Measurements from ENCODE around the gene HRG. TPM values are rescaled to one million over a fixed set of nuclear protein-coding genes. Genes with fewer than 3 reads are reported as not detected.

The HRG gene
- total RNA-seq, 1 donor from 2014 or later: not detected

DNA sequence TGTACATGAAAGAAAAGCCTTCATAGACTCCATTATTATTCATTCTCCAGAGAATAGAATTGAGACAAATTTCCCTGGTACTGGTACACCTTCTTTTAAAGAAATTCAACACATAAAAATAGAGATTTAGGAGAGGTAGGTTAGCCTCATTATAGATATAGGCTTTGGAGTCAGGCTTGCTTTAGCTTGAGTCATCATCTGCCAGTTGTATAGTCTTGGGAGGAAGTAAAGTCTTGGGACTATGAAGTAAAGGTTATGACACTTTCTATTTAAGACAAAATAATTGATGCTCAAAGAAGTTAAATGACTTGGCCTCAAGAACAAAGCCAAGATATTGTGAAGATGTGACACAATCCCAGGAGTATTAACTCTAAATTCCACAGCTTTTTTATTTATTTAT lies 4.3 kb downstream of the HRG start:
- peaks cover 2% of the 10 kb centered on the region for H3K9me3 Mint-ChIP-seq
- H3K27me3 Mint-ChIP-seq (ENCODE audit: low read depth): peaks cover 26% of the 10 kb centered on the region
- H3K27ac Mint-ChIP-seq (ENCODE audit: unreplicated experiment): no peak overlapping the region
- H3K36me3 Mint-ChIP-seq (ENCODE audit: low read depth): no peaks in the 10 kb centered on the region
- DNase-seq (ENCODE audit: low read depth, low spot score): no peak
- peaks cover 5% of the 10 kb centered on the region for H3K4me1 Mint-ChIP-seq
- no peak overlapping the region for H3K4me3 Mint-ChIP-seq
- TF ChIP-seq, protein P1, sequence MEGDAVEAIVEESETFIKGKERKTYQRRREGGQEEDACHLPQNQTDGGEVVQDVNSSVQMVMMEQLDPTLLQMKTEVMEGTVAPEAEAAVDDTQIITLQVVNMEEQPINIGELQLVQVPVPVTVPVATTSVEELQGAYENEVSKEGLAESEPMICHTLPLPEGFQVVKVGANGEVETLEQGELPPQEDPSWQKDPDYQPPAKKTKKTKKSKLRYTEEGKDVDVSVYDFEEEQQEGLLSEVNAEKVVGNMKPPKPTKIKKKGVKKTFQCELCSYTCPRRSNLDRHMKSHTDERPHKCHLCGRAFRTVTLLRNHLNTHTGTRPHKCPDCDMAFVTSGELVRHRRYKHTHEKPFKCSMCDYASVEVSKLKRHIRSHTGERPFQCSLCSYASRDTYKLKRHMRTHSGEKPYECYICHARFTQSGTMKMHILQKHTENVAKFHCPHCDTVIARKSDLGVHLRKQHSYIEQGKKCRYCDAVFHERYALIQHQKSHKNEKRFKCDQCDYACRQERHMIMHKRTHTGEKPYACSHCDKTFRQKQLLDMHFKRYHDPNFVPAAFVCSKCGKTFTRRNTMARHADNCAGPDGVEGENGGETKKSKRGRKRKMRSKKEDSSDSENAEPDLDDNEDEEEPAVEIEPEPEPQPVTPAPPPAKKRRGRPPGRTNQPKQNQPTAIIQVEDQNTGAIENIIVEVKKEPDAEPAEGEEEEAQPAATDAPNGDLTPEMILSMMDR (conservative IDR thresholded peaks at IDR 0.05): no peak

DNA sequence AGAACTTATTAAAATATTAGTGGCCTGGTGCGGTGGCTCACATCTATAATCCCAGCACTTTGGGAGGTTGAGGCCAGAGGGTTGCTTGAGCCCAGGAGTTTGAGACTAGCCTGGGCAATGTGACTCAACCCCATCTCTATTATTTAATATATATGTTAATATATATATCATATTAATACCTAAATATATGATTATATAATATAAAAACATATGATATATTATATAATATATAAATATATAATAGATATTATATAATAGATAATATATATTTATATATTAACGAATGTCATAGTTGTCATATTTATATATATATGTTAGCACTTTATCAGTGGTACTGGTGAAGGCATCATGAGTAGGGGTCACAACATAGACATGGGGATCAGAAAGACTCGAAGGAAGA lies 5.2 kb downstream of the HRG start:
- H3K9me3 Mint-ChIP-seq: peaks cover 2% of the 10 kb centered on the region

DNA sequence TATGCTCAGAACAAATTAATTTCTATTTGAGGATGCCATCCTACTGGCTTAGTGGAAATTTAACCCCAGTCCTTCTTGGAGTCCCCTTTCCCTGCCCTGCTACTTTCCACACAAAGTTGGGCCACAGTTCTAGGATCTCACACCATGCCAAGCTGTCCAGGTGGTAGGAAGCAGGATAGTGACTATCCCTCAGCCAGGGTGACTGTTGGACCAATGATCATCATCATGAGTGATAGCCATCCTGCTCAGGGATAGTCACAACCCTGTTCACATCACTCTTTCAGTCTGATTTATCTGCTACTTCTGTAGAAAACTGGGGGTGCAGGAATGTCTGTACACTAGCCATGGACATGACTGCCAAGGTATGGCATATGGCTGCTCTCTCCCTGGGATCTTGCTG lies 12.8 kb downstream of the HRG start:
- H3K27ac Mint-ChIP-seq (ENCODE audit: unreplicated experiment): no peak overlapping the region
- H3K36me3 Mint-ChIP-seq (ENCODE audit: low read depth): no peaks in the 10 kb centered on the region
- H3K4me3 Mint-ChIP-seq: no peak overlapping the region
- TF ChIP-seq, protein P1 (conservative IDR thresholded peaks at IDR 0.05): no peak
- H3K4me1 Mint-ChIP-seq: no peaks in the 10 kb centered on the region
- DNase-seq (ENCODE audit: low read depth, low spot score): no peak
- H3K9me3 Mint-ChIP-seq: peaks cover 9% of the 10 kb centered on the region
- H3K27me3 Mint-ChIP-seq (ENCODE audit: low read depth): peaks cover 44% of the 10 kb centered on the region

More for the DNA sequence above, 5.2 kb downstream of the HRG start:
- Mint-ChIP-seq H3K4me3 (no peak overlapping the region), H3K36me3 (ENCODE audit: low read depth) (no peaks in the 10 kb centered on the region), H3K27me3 (ENCODE audit: low read depth) (peaks cover 28% of the 10 kb centered on the region), H3K27ac (ENCODE audit: unreplicated experiment) (no peak overlapping the region), H3K4me1 (peaks cover 5% of the 10 kb centered on the region)
- no peak for DNase-seq (ENCODE audit: low read depth, low spot score)
- TF ChIP-seq, protein P1 (conservative IDR thresholded peaks at IDR 0.05): no peak

DNA sequence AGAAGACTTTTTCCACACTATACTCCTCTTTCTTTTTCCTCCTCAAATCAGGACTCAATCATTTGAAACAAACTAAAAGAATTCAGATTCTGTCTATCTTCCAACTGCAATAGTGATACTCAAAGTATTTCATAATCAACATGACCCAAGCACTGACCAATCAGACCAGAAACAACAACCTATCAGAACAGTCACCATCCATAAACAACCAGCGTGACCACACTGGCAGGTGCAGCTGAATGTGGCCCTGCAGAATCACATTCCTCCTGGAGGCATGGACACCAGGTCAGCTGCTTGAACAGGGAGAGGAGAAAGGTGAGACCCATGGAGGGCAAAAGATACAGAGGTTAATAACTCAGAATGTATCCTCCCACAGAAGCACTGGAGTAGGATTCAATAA lies 13.3 kb downstream of the HRG start:
- Mint-ChIP-seq H3K4me3 (no peak overlapping the region), H3K36me3 (ENCODE audit: low read depth) (no peaks in the 10 kb centered on the region), H3K4me1 (no peaks in the 10 kb centered on the region), H3K9me3 (peaks cover 9% of the 10 kb centered on the region), H3K27ac (ENCODE audit: unreplicated experiment) (no peak overlapping the region), H3K27me3 (ENCODE audit: low read depth) (peaks cover 39% of the 10 kb centered on the region)
- TF ChIP-seq, protein P1 (conservative IDR thresholded peaks at IDR 0.05): no peak
- DNase-seq (ENCODE audit: low read depth, low spot score): no peak

DNA sequence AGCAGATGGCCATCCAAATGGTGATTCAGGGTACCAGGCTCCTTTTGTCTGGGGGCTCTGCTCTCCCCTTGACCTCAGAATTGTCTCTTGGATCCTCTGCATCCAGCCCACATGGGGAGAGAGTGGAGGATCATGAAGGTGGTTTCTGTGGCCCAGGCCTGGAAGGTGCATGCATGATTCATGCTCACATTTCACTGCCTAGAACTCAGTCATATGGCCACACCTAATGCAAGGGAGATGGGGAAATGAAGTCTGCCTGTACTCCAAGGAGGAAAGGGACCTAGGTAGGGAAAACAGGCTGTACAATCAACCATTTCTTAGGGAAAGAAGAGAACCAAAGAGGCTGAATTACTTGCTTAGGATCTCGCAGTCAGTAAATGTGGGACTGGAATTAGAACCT lies 15.1 kb downstream of the HRG start:
- DNase-seq (ENCODE audit: low read depth, low spot score): no peak
- H3K4me1 Mint-ChIP-seq: no peaks in the 10 kb centered on the region
- peaks cover 9% of the 10 kb centered on the region for H3K9me3 Mint-ChIP-seq
- TF ChIP-seq, protein P1 (conservative IDR thresholded peaks at IDR 0.05): no peak
- H3K4me3 Mint-ChIP-seq: no peak overlapping the region
- H3K36me3 Mint-ChIP-seq (ENCODE audit: low read depth): no peaks in the 10 kb centered on the region
- H3K27me3 Mint-ChIP-seq (ENCODE audit: low read depth): peaks cover 27% of the 10 kb centered on the region
- no peak overlapping the region for H3K27ac Mint-ChIP-seq (ENCODE audit: unreplicated experiment)

DNA sequence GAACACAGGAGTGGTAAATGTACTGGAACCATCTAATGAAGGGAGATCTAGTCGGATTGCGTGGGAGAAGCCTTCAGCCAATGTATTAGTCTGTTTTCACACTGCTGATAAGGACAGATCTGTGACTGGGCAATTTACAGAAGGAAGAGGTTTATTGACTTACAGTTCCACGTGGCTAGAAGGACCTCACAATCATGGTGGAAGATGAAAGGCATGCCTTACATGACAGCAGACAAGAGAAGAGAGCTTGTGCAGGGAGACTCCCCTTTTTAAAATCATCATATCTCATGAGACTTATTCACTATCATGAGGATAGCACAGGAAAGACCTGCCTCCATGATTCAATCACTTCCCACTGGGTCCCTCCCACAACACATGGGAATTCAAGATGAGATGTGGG lies 17.0 kb downstream of the HRG start:
- no peak overlapping the region for H3K27ac Mint-ChIP-seq (ENCODE audit: unreplicated experiment)
- H3K36me3 Mint-ChIP-seq (ENCODE audit: low read depth): no peaks in the 10 kb centered on the region
- H3K4me3 Mint-ChIP-seq: no peak overlapping the region
- peaks cover 18% of the 10 kb centered on the region for H3K27me3 Mint-ChIP-seq (ENCODE audit: low read depth)
- H3K4me1 Mint-ChIP-seq: no peaks in the 10 kb centered on the region
- DNase-seq (ENCODE audit: low read depth, low spot score): no peak
- peaks cover 4% of the 10 kb centered on the region for H3K9me3 Mint-ChIP-seq
- TF ChIP-seq, protein P1 (conservative IDR thresholded peaks at IDR 0.05): no peak

Data from neural crest cell (in vitro differentiated cells).